ENCODE data around the gene PTCH2.
"Not testable (repeated sequence)": the region's sequence is repeated elsewhere in the genome, so short reads cannot be mapped to it uniquely, and the experiment has no call there.

The PTCH2 gene

DNA sequence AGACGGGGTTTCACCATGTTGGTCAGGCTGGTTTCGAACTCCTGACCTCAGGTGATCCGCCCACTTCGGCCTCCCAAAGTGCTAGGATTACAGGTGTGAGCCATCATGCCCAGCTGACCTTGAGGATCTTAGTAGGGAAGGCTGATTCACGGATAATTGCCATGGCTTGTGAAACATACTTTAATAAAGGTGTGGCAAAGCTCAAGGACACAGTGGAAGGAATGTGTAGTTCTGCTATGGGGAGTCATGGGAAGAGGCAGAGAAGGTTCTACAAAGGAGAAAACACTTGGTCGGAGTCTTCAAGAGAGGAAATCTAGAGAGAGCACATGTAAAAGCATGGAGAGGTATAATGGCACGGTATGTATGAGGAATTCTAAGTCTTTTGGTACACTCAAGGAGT, 12.7 kb upstream of the PTCH2 start:
- DNase-seq (ENCODE audit: insufficient read length, low spot score) (no peak), FAIRE-seq (no peak)

DNA sequence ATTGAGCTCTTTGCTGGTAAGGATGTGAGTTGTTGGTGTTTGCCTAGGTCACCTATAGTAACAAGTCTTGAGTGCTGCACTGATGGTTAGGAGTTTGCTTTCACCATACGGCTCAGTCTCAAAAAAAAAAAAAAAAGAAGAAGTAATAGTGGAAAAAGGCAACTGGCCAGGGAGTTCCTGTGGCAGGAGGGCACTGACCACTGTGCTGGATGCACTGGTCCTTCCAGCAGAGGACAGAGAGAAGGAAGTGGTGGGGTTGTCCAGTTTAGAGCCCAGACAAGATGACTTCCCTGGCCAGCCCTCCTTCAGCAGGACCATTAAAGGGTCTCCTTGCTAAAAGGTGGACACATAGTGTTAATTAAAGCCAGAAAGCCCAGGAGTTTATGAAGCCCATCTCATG, 11.9 kb upstream of the PTCH2 start:
- TF ChIP-seq POLR2A (IDR thresholded peaks at IDR 0.05; ENCODE audit: low read depth, low read length): no peak

More for the DNA sequence above, 12.7 kb upstream of the PTCH2 start:
- no peak for TF ChIP-seq POLR2A (IDR thresholded peaks at IDR 0.05; ENCODE audit: low read depth, low read length)

DNA sequence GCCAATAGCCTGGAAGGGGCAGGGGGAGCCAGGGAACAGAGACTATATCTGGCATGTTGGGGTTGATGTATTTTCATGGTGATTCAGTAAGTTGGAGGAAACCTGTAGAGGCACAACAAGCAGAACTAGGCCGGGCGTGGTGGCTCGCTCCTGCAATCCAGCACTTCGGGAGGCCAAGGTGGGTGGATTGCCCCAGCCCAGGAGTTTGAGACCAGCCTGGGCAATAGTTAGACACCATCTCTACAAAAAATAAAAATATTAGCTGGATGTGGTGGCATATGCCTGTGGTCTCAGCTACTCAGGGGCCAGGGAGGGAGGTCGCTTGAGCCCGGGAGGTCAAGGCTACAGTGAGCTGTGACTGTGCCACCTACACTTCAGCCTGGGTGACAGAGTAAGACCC, 10.1 kb upstream of the PTCH2 start:
- FAIRE-seq (no peak), DNase-seq (ENCODE audit: insufficient read length, low spot score) (no peak)
- TF ChIP-seq POLR2A (IDR thresholded peaks at IDR 0.05; ENCODE audit: low read depth, low read length): no peak

More for the DNA sequence above, 11.9 kb upstream of the PTCH2 start:
- DNase-seq (ENCODE audit: insufficient read length, low spot score) (no peak), FAIRE-seq (no peak)

DNA sequence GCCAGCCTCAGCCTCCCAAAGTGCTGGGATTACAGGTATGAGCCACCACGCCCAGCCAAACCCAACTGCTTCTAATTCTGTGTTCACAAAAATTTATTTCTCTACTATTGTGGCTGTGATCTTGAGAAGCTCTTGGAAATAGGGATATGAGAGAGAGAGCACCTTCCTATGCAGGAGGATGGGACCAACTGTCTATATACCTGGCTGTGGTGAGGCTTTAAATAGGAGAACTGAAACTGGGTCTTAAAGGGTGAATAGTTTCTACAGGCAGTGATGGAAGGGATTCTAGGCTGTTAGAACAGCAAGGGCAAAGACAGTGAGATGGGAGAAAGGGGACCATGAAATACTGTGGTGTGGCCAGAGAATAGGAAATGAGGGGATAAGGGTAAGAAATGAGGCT, 8.3 kb upstream of the PTCH2 start:
- DNase-seq (ENCODE audit: insufficient read length, low spot score) (no peak), FAIRE-seq (no peak)
- no peak for TF ChIP-seq POLR2A (IDR thresholded peaks at IDR 0.05; ENCODE audit: low read depth, low read length)

DNA sequence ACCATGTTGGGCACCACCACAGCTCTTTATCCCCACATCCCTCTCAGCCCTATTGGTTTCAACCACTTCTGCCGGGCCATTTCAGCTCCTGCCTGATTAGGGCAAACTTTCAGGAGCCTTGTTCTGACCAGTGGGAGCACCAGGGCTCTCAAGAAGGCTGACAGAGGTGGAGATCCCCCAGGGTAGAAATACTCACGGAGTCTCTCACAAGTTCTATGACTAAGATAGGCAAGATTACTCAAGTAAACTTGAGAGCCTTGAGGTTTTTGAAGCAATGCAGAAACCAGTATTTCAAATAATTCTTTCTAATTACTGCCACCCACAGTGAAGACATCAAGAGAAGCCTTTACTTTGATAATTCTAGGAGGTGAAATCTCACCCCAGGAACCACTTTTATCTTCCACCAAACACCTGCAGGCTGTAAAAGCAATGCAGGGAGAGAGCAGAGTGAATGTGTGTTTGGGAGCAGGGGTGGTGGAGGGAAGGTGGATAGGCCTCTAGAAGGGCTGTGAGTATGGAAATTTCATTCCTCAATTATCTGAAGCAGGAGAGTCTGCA, 6.6 kb upstream of the PTCH2 start:
- TF ChIP-seq POLR2A (IDR thresholded peaks at IDR 0.05; ENCODE audit: low read depth, low read length): no peak
- FAIRE-seq: no peak

DNA sequence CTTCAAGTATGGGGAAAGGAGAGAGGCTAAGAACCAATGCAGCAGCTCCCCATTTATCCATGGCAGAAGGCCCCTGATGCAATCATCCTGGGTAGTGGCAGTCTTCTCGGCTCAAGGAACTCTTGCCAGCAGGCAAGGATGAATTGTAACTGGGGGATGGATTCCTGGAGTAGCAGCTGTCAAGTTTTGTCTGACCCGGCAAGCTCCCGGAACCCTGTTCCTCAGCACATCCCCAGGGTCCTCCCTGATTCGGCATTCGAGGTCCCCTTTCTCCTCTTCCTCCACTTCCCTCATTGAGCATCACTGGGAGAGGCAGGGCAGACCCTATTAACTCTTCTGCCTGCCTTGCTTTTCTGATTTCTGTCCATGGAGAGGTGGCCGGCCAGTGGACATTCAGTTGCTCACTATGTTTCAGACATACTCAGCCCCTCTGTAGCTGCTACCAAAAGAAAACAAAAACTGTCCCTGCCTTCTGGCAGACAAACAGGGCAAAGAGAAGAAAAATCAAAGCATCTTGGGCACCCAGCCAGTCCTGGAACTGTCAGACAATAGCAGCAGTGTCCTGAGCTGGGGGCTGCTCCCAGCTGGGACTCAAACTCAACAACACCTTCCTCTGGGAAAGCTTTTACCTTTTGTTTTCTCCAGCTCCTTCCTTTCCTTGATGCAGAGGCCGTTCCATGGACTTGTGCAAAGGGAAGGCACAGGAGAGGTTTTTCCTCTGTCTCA, 5.6 kb upstream of the PTCH2 start:
- DNase-seq (ENCODE audit: insufficient read length, low spot score) (no peak), FAIRE-seq (no peak)
- TF ChIP-seq POLR2A (IDR thresholded peaks at IDR 0.05; ENCODE audit: low read depth, low read length): no peak

More for the DNA sequence above, 6.6 kb upstream of the PTCH2 start:
- DNase-seq (ENCODE audit: insufficient read length, low spot score): no peak

DNA sequence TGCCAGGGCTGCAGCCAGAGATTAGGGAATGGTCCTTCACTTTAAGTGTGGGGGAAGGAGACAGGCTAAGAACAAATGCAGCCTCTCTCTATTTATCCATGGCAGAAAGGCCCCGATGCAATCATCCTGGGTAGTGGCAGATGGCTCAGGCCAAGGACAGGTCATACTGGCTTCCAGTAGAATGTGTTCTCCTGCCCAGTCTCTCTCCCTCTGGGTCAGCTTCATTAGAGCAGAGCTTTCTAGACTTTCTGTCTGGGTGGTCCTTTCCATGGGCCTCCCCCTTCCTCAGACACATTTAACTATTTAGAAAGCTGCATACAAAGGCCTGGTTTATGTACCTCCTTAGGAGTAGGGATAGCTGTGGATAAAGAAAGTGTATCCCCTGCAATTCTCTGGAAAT, 4.8 kb upstream of the PTCH2 start:
- DNase-seq (ENCODE audit: insufficient read length, low spot score) (no peak), FAIRE-seq (no peak)
- TF ChIP-seq POLR2A (IDR thresholded peaks at IDR 0.05; ENCODE audit: low read depth, low read length): no peak

DNA sequence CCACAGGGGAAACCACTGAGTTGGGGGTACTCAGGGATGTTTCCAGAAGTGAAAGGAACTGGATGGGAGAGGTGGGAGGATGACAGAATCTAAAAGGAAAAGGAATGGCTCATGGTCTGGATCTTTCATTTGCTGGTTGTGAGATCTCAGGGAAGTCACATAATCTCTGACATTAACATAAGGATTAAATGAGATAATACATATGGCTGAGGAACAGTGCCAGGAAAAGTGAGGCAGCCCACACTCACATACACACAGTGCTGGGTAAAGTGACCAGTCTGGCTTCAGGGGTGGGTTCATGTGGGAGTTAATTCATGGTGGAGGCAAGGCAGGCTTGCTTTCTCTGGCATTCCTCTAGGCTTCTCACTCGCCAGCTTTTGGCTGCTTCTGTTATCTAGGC, 3.9 kb upstream of the PTCH2 start:
- no peak for TF ChIP-seq POLR2A (IDR thresholded peaks at IDR 0.05; ENCODE audit: low read depth, low read length)
- FAIRE-seq: no peak
- DNase-seq (ENCODE audit: insufficient read length, low spot score): no peak

DNA sequence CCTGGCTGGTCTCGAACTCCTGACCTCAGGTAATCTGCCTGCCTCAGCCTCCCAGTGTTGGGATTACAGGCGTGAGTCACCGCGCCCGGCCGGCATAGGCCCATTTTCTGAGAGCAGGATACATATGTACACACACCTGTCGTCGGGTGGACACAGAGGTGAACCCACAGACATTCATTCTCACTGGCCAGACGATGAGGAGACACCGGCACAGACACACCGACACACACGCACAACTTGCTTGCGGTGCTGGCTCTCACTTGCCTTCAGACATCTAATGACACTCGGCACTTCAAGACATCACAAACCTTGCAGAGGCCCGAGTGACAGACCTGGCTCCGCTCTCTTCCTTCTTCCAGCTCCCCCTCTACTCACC, 579 bp downstream of the PTCH2 start:
- no peak for TF ChIP-seq POLR2A (IDR thresholded peaks at IDR 0.05; ENCODE audit: low read depth, low read length)
- DNase-seq (ENCODE audit: insufficient read length, low spot score) (no peak), FAIRE-seq (no peak)

DNA sequence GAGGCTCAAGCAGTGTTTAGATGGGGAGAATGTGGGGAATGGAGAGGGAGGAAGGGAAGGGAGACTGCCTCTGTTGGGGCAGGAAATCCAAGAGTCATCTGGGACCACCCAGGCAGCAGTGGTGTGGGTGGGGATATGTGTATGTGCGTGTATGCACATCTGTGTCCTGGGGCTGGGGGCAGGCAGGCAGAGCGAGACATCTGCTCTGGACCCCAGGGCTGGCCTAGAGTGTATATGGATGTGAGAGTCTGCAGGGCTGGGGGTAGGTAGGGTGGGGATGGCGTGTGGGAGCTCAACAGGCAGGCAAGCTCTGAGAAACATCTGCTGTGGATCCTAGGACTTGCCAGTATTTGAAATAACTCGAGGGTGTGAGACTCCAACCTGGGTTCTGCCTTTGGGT, 3.5 kb downstream of the PTCH2 start:
- no peak for DNase-seq (ENCODE audit: insufficient read length, low spot score)
- no peak for FAIRE-seq
- no peak for TF ChIP-seq POLR2A (IDR thresholded peaks at IDR 0.05; ENCODE audit: low read depth, low read length)

DNA sequence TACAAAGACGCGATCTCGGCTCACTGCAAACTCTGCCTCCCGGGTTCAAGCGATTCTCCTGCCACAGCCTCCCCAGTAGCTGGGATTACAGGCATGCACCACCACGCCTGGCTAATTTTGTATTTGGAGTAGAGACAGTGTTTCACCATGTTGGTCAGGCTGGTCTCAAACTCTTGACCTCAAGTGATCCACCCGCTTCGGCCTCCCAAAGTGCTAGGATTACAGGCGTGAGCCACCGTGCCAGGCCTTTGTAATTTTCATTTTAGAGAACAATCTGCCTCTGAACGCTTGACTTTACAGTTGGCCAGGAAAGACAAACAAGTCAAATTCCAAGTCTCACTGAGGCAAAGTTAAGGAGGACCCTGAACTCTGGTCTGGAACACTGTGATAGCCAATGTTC, 4.8 kb downstream of the PTCH2 start:
- DNase-seq (ENCODE audit: insufficient read length, low spot score); FAIRE-seq: not testable (repeated sequence)

DNA sequence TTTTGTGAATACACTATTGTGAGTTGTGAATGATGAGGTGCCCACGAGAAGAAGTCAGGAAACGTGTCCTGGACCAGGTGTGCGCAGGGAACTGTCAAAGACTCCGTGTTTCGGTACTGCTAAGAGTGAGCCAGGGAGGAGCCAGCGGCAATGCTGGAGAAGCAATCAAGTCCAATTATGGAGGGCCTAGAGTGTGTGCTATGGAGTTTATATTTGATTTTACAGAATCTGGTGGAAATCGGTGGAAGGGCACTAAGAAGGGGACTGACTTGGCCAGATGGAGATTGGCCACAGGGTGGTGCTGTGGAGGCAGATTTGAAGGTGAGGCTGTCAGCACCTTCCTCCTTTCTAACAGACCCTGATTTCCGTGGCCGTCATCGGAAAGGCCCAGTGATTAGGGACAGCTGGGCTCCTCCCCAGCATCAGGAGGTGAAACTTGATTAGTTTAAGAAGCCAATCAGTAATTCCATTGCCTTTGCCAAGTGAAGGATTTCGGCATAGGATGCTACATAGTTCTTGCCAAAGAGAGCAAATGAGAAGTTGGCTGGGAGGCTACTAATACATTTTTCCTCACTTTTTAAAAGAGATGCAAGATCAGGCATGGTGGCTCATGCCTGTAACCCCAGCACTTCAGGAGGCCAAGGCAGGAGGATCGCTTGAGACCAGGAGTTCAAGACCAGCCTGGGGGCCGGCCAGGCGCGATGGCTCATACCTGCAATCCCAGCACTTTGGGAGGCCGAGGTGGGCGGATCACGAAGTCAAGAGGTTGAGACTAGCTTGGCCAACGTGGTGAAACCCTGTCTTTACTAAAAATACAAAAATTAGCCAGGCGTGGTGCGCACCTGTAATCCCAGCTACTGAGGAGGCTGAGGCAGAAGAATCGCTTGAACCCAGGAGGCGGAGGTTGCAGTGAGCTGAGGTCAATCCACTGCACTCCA, 7.0 kb downstream of the PTCH2 start:
- TF ChIP-seq POLR2A (IDR thresholded peaks at IDR 0.05; ENCODE audit: low read depth, low read length): no peak
- FAIRE-seq (no peak), DNase-seq (ENCODE audit: insufficient read length, low spot score) (peak; percentile 60)

DNA sequence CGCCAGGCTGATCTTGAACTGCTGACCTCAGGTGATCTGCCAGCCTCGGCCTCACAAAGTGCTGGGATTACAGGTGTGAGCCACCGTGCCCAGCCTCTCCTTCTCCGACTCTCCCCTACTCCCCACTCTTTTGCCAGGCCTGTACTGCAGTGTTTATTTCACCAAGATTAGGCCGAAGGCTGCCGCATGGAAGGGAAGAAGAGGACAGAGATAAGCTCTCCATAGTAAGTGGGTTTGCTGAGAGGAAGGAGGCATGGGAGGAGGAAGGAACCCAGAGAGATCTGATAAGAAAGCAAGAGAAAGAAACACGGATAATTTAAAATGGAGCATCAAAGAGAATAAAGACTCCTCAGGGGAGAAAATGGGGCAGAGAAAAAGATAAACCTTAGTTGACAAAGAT, 8.7 kb downstream of the PTCH2 start:
- FAIRE-seq (no peak), DNase-seq (ENCODE audit: insufficient read length, low spot score) (no peak)
- TF ChIP-seq POLR2A (IDR thresholded peaks at IDR 0.05; ENCODE audit: low read depth, low read length): no peak

DNA sequence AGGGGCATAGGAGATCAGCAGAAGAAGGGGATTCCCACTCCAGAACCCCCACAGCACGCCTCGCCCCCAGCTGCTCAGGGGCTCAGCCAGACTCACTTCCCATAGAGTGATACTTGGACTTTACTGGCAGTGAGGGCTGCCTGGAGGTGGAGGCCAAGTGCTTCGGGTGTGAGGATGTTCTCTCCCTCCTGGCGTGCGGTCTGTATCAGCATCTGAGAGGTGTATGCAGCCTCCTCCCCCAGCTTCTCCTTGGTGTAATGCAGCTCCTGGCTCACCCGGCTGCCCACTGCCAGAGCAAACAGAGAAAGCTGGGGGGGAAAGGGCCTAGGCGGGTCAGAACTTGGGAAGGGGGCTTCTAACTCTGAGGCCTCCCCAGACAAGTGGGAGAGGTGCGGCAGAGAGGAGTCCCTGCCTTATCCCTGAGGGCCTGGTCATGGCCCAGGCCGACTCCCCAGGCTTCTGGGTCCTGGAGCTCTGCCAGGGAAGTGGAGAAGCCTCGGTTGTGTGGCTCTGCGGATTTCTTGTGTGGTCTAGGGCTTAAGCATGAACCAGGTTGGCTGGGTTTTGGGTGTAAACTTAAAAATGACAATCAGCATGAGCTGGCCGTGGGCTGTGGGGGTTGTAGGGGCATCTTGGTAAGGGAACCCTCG, 10.9 kb downstream of the PTCH2 start:
- TF ChIP-seq POLR2A (IDR thresholded peaks at IDR 0.05; ENCODE audit: low read depth, low read length): no peak

More for the DNA sequence above, 10.9 kb downstream of the PTCH2 start:
- FAIRE-seq (no peak), DNase-seq (ENCODE audit: insufficient read length, low spot score) (no peak)

All from H54 (cell line).